Measurements from ENCODE around the gene PCDHGA6. TPM values are rescaled to one million over a fixed set of nuclear protein-coding genes. Genes with fewer than 3 reads are reported as not detected.

Gene PCDHGA6
- 0.15 and 0.16 TPM in 2 replicates for total RNA-seq

GRCh38 chr5:141373673-141374317 is at the start of gene PCDHGA6:
TSS of gene PCDHGA6 (plus strand) at chr5:141373891. CDS start at chr5:141374084, 193 bp downstream.

DNA sequence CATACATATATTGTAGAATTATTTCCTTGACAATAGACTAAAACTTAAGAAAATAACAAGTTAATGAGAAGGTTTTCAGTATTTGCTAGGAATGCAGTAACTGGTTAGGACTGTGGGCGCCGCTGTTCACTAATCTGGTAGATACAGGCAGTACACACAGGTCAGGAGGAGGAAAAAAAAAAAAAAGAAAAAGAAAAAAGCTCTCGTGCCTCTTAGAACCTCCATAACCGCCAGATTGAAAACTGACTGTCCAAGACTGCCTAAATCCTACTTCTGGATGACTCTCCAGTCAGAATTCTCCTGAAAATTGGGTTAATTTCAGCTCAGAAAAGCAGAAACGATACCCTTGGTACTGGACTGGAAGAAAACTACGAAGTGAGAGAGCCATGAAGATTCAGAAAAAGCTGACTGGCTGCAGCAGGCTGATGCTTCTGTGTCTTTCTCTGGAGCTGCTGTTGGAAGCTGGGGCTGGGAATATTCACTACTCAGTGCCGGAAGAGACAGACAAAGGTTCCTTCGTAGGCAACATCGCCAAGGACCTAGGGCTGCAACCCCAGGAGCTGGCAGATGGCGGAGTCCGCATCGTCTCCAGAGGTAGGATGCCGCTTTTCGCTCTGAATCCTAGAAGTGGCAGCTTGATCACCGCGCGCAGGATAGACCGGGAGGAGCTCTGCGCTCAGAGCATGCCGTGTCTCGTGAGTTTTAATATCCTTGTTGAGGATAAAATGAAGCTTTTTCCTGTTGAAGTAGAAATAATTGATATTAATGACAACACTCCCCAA is 43.2 kb upstream of the PCDHGA6 start, which contains the start of gene PCDHGA1:
PCDHGA1 (plus strand) TSS at position 216 of the 782 bp plus-strand sequence.

GRCh38 chr5:141338538-141339306 is 35.0 kb upstream of the PCDHGA6 start, which contains the start of gene PCDHGA2:
TSS of gene PCDHGA2 (plus strand) at chr5:141338760.

GRCh38 chr5:141343242-141343952 is 30.3 kb upstream of the PCDHGA6 start, which contains the start of gene PCDHGA3:
TSS of gene PCDHGA3 (plus strand) at chr5:141343829. CDS start at chr5:141344034, 205 bp downstream.

GRCh38 chr5:141349917-141350619 is 23.6 kb upstream of the PCDHGA6 start, which contains the start of gene PCDHGB1:
TSS of gene PCDHGB1 (plus strand) at chr5:141350099. CDS start at chr5:141350261, 162 bp downstream.

DNA sequence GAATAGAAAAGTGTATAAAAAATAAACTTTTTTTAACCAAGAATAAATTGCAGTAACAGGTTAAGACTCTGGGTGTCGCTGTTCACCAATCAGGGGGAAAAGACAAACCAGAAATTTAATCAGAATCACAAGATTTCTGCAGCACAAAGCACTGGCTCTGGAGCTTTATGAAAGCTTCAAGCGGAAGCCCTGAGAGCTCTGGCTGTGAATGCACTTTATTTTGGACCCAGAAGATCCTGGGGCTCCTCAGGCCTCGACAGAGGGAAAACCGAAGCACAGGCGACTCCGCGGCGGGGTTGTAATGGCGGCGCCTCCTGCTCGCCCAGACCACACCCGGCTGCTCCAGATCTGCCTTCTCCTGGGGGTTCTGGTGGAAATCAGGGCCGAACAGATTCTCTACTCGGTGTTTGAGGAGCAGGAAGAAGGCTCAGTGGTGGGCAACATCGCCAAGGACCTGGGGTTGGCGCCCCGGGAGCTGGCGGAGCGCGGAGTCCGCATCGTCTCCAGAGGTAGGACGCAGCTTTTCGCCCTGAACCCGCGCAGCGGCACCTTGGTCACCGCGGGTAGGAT is 18.7 kb upstream of the PCDHGA6 start, which contains the start of gene PCDHGA4:
PCDHGA4 (plus strand) TSS at position 122 of the 570 bp plus-strand sequence; CDS start at position 209, 87 bp downstream.

DNA sequence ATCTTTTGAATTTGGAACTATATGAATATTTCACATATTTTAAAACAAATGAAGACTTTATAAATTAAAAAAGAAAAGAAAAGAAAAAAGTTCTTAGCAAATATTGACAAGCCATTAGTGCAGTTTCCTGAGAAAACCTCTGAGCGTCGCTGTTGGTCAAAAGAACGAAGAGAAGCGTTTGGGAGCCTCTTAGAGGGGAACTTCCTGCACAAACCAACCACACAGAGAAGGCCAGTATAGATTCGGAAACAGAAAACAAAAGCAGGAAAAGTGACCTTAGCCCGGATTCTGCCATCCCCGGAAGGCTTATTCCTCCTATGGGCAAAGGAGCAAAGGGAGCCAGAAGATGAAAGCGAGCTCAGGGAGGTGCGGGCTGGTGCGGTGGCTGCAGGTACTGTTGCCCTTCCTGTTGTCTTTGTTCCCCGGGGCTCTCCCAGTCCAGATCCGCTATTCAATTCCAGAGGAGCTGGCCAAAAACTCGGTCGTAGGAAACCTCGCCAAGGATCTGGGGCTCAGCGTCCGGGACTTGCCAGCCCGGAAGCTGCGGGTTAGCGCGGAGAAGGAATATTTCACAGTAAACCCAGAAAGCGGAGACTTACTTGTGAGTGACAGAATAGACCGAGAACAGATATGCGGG is 13.8 kb upstream of the PCDHGA6 start, which contains the start of gene PCDHGB2:
PCDHGB2 (plus strand) TSS at position 205 of the 637 bp plus-strand sequence; CDS start at position 347, 142 bp downstream.

DNA sequence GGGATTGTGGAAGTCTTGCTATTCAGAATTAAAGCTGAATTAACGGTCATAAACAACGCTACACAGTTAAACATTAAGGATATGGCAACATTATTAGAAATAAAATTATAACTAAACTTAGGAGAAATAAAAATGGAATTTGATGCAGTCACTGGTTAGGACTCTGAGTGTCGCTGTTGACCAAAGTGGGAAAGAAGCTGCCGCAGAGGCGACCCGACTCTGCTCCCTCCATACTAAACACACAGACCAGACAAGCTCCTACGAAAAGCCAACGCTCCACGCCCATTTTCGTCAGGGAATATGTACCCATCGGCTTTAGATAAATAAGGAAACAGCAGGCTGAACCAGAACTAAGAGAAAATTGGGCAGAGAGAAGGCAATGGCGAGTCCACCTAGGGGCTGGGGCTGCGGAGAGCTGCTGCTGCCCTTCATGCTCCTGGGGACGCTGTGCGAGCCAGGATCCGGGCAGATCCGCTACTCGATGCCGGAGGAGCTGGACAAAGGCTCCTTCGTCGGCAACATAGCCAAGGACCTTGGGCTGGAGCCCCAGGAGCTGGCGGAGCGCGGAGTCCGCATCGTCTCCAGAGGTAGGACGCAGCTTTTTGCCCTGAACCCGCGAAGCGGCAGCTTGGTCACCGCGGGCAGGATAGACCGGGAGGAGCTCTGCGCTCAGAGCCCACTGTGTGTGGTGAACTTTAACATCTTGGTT is 9.6 kb upstream of the PCDHGA6 start, which contains the start of gene PCDHGA5:
PCDHGA5 (plus strand) TSS at position 211 of the 709 bp plus-strand sequence; CDS start at position 380, 169 bp downstream.

GRCh38 chr5:141369994-141370848 is 3.5 kb upstream of the PCDHGA6 start, which contains the start of gene PCDHGB3:
TSS of gene PCDHGB3 (plus strand) at chr5:141370242. CDS start at chr5:141370395, 153 bp downstream.

DNA sequence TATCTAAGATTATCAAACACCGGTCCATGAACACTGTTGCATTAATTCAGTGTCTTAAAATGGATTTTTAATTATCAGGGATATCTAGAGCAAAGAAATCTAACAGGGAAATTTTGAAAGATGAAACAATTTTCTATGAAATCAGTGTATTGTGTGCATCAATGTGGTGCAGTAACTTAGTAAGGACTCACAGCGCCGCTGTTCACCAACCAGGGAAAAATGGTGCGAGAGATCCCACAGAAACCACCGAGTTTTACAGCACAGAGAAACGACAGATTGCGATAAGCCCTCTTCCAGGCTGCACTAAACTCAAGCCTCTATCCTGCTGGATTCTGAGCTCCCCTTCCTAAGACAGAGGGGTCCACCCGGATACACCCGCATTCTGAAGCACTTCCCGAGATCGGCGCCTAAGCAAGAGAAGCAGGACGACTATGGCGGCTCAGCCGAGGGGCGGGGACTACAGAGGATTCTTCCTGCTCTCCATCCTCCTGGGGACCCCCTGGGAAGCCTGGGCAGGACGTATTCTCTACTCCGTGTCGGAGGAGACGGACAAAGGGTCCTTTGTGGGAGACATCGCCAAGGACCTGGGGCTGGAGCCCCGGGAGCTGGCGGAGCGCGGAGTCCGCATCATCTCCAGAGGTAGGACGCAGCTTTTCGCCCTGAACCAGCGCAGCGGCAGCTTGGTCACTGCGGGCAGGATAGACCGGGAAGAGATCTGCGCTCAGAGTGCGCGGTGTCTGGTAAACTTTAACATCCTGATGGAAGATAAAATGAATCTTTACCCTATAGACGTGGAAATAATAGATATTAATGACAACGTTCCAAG is 9.0 kb downstream of the PCDHGA6 start, which contains the start of gene PCDHGA7:
PCDHGA7 (plus strand) TSS at position 274 of the 826 bp plus-strand sequence; CDS start at position 432, 158 bp downstream.

DNA sequence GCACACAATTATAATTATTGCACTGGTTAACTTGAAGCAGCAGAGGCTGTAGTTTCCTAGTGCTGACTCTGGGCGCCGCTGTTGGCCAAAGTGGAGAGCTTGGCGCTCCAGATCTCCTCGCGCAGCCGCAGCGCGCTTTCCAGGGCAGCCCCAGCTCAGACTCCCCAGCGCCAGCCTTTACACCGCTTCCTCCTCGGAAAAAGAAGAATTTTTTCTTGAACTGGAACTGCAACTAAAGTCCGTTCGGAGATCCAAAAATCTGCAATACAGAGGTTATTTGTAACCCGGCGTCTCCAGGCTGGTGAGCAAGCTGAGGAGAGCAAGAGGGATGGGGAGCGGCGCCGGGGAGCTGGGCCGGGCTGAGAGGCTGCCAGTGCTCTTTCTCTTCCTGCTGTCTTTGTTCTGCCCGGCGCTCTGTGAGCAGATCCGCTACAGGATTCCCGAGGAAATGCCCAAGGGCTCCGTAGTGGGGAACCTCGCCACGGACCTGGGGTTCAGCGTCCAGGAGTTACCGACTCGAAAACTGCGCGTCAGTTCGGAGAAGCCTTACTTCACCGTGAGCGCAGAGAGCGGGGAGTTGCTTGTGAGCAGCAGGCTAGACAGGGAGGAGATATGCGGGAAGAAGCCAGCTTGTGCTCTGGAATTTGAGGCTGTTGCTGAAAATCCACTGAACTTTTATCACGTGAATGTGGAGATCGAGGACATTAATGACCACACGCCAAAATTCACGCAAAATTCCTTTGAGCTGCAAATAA is 14.0 kb downstream of the PCDHGA6 start, which contains the start of gene PCDHGB4:
PCDHGB4 (plus strand) TSS at position 142 of the 755 bp plus-strand sequence; CDS start at position 329, 187 bp downstream.

DNA sequence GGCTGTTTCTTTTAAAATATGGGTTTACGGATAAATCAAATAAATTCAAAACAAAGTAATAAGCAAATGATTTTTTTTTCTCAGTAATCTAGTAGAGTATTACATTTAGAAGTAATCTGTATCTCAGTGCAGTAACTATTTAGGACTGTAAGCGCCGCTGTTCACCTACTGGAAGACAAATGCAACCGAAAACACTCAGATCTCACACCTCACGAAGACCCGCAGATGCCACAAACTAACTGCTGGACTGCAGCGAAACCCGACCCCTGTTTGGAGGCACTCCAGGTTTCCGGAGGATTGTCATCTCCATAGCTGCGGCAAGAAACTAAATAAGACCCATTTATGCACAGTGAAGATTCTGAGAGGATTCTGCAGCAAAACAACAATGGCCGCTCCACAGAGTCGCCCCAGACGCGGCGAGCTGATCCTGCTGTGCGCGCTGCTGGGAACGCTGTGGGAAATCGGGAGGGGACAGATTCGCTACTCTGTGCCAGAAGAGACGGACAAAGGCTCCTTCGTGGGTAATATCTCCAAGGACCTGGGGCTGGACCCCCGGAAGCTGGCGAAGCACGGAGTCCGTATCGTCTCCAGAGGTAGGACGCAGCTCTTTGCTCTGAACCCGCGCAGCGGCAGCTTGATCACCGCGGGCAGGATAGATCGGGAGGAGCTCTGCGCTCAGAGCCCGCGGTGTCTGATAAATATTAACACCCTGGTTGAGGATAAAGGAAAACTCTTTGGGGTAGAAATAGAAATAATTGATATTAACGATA is 18.9 kb downstream of the PCDHGA6 start, which contains the start of gene PCDHGA8:
PCDHGA8 (plus strand) TSS at position 205 of the 770 bp plus-strand sequence; CDS start at position 386, 181 bp downstream.

DNA sequence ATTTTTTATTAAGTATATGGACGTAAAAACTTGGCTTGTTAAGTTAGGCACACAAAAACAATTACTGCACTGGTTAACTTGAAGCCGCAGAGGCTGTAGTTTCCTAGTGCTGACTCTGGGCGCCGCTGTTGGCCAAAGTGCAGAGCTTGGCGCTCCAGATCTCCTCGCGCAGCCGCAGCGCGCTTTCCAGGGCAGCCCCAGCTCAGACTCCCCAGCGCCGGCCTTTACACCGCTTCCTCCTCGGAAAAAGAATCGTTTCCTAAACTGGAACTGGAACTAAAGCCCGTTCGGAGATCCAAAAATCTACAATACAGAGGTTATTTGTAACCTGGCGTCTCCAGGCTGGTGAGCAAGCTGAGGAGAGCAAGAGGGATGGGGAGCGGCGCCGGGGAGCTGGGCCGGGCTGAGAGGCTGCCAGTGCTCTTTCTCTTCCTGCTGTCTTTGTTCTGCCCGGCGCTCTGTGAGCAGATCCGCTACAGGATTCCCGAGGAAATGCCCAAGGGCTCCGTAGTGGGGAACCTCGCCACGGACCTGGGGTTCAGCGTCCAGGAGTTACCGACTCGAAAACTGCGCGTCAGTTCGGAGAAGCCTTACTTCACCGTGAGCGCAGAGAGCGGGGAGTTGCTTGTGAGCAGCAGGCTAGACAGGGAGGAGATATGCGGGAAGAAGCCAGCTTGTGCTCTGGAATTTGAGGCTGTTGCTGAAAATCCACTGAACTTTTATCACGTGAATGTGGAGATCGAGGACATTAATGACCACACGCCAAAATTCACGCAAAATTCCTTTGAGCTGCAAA is 24.3 kb downstream of the PCDHGA6 start, which contains the start of gene PCDHGB5:
PCDHGB5 (plus strand) TSS at position 192 of the 796 bp plus-strand sequence; CDS start at position 373, 181 bp downstream.

DNA sequence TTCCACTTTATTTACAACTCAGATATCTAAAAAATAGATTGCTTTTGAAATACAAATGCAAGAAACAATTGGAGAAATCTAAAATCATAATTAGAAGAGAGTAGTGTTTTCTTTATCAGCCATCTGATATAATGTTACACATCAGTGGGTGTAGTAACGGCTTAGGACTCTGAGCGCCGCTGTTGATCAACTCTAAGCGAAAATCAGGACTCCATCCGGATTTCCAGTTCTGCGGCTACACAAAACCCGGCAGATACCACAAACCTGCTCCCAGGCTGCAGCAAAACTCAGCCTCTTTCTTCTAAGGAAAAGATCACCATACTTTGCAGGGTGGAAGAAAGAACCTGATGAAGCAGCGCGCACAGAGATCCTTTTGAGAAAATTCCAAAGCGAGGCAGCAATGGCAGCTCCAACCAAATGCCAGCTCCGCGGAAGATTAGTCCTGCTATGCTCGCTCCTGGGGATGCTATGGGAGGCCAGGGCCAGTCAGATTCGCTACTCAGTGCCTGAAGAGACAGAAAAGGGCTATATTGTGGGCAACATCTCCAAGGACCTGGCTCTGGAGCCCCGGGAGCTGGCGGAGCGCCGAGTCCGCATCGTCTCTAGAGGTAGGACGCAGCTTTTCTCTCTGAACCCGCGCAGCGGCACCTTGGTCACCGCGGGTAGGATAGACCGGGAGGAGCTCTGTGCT is 29.0 kb downstream of the PCDHGA6 start, which contains the start of gene PCDHGA9:
PCDHGA9 (plus strand) TSS at position 226 of the 691 bp plus-strand sequence; CDS start at position 401, 175 bp downstream.

Data from hair follicular keratinocyte (primary cell).